ENCODE results near the gene SELENOO.

Gene SELENOO

GRCh38 chr22:50183141-50183971 lies 17.5 kb upstream of the SELENOO start:
- H3K27me3 ChIP-seq (ENCODE audit: control insufficient read depth, insufficient read depth, low read length) = peaks cover 4% of the 10 kb centered on the region
- H3K9ac ChIP-seq (ENCODE audit: low read length) = no peak overlapping the region
- no peaks in the 10 kb centered on the region for H3K36me3 ChIP-seq (ENCODE audit: control insufficient read depth, insufficient read depth, low read length)
- no peak overlapping the region for H3K4me3 ChIP-seq (ENCODE audit: low read length)
- H3K4me1 ChIP-seq (ENCODE audit: control insufficient read depth, insufficient read depth, low read length) = peaks cover 43% of the 10 kb centered on the region
- no peaks in the 10 kb centered on the region for H3K9me3 ChIP-seq (ENCODE audit: control insufficient read depth, low read length)

- Histone ChIP-seq H3K9me3 (ENCODE audit: control insufficient read depth, low read length) (no peaks in the 10 kb centered on the region), H3K27me3 (ENCODE audit: control insufficient read depth, insufficient read depth, low read length) (no peaks in the 10 kb centered on the region), H3K36me3 (ENCODE audit: control insufficient read depth, insufficient read depth, low read length) (no peaks in the 10 kb centered on the region), H3K4me3 (ENCODE audit: low read length) (no peak overlapping the region), H3K9ac (ENCODE audit: low read length) (no peak overlapping the region), H3K4me1 (ENCODE audit: control insufficient read depth, insufficient read depth, low read length) (peaks cover 51% of the 10 kb centered on the region)
Measured at GRCh38 chr22:50184004-50184901, 16.6 kb upstream of the SELENOO start.

- H3K9me3 ChIP-seq (ENCODE audit: control insufficient read depth, low read length) = no peaks in the 10 kb centered on the region
- no peak overlapping the region for H3K4me3 ChIP-seq (ENCODE audit: low read length)
- H3K9ac ChIP-seq (ENCODE audit: low read length) = peak overlapping the region; percentile 69
- no peaks in the 10 kb centered on the region for H3K27me3 ChIP-seq (ENCODE audit: control insufficient read depth, insufficient read depth, low read length)
- H3K4me1 ChIP-seq (ENCODE audit: control insufficient read depth, insufficient read depth, low read length) = peaks cover 58% of the 10 kb centered on the region
- no peaks in the 10 kb centered on the region for H3K36me3 ChIP-seq (ENCODE audit: control insufficient read depth, insufficient read depth, low read length)
Measured at GRCh38 chr22:50184902-50185374, 15.9 kb upstream of the SELENOO start.

GRCh38 chr22:50185375-50186087 lies 15.3 kb upstream of the SELENOO start, which contains the start of gene TRABD:
TSS of gene TRABD (plus strand) at chr22:50185913. CDS start at chr22:50193061, 7,148 bp downstream.
- H3K9me3 ChIP-seq (ENCODE audit: control insufficient read depth, low read length) = no peaks in the 10 kb centered on the region
- H3K36me3 ChIP-seq (ENCODE audit: control insufficient read depth, insufficient read depth, low read length) = no peaks in the 10 kb centered on the region
- peak within 1 kb of the TSS; percentile 69 for H3K9ac ChIP-seq (ENCODE audit: low read length)
- H3K27me3 ChIP-seq (ENCODE audit: control insufficient read depth, insufficient read depth, low read length) = no peaks in the 10 kb centered on the region
- H3K4me3 ChIP-seq (ENCODE audit: low read length) = peak within 1 kb of the TSS; percentile 18
- peaks cover 64% of the 10 kb centered on the region for H3K4me1 ChIP-seq (ENCODE audit: control insufficient read depth, insufficient read depth, low read length)

GRCh38 chr22:50186181-50186714 lies 14.6 kb upstream of the SELENOO start:
- Histone ChIP-seq H3K4me3 (ENCODE audit: low read length) (peak overlapping the region; percentile 18), H3K9me3 (ENCODE audit: control insufficient read depth, low read length) (no peaks in the 10 kb centered on the region), H3K36me3 (ENCODE audit: control insufficient read depth, insufficient read depth, low read length) (no peaks in the 10 kb centered on the region), H3K9ac (ENCODE audit: low read length) (peak overlapping the region; percentile 61), H3K27me3 (ENCODE audit: control insufficient read depth, insufficient read depth, low read length) (no peaks in the 10 kb centered on the region), H3K4me1 (ENCODE audit: control insufficient read depth, insufficient read depth, low read length) (peaks cover 71% of the 10 kb centered on the region)

GRCh38 chr22:50186761-50187523 lies 13.9 kb upstream of the SELENOO start:
- H3K4me1 ChIP-seq (ENCODE audit: control insufficient read depth, insufficient read depth, low read length) = peaks cover 78% of the 10 kb centered on the region

GRCh38 chr22:50188356-50188755 lies 12.5 kb upstream of the SELENOO start:
- H3K9ac ChIP-seq (ENCODE audit: low read length) = no peak overlapping the region
- H3K4me3 ChIP-seq (ENCODE audit: low read length) = no peak overlapping the region
- peaks cover 78% of the 10 kb centered on the region for H3K4me1 ChIP-seq (ENCODE audit: control insufficient read depth, insufficient read depth, low read length)

More at GRCh38 chr22:50186761-50187523, 13.9 kb upstream of the SELENOO start:
- H3K27me3 ChIP-seq (ENCODE audit: control insufficient read depth, insufficient read depth, low read length) = no peaks in the 10 kb centered on the region
- H3K36me3 ChIP-seq (ENCODE audit: control insufficient read depth, insufficient read depth, low read length) = no peaks in the 10 kb centered on the region
- H3K4me3 ChIP-seq (ENCODE audit: low read length) = peak overlapping the region; percentile 18
- no peaks in the 10 kb centered on the region for H3K9me3 ChIP-seq (ENCODE audit: control insufficient read depth, low read length)
- H3K9ac ChIP-seq (ENCODE audit: low read length) = peak overlapping the region; percentile 61

GRCh38 chr22:50189184-50189848 lies 11.5 kb upstream of the SELENOO start:
- Histone ChIP-seq H3K9ac (ENCODE audit: low read length) (peak overlapping the region; percentile 82), H3K4me3 (ENCODE audit: low read length) (no peak overlapping the region), H3K36me3 (ENCODE audit: control insufficient read depth, insufficient read depth, low read length) (peaks cover 2% of the 10 kb centered on the region), H3K9me3 (ENCODE audit: control insufficient read depth, low read length) (no peaks in the 10 kb centered on the region), H3K4me1 (ENCODE audit: control insufficient read depth, insufficient read depth, low read length) (peaks cover 69% of the 10 kb centered on the region), H3K27me3 (ENCODE audit: control insufficient read depth, insufficient read depth, low read length) (no peaks in the 10 kb centered on the region)

More at GRCh38 chr22:50188356-50188755, 12.5 kb upstream of the SELENOO start:
- H3K36me3 ChIP-seq (ENCODE audit: control insufficient read depth, insufficient read depth, low read length) = no peaks in the 10 kb centered on the region
- H3K27me3 ChIP-seq (ENCODE audit: control insufficient read depth, insufficient read depth, low read length) = no peaks in the 10 kb centered on the region
- no peaks in the 10 kb centered on the region for H3K9me3 ChIP-seq (ENCODE audit: control insufficient read depth, low read length)

GRCh38 chr22:50189849-50190181 lies 11.0 kb upstream of the SELENOO start:
- peaks cover 66% of the 10 kb centered on the region for H3K4me1 ChIP-seq (ENCODE audit: control insufficient read depth, insufficient read depth, low read length)

GRCh38 chr22:50190182-50190940 lies 10.4 kb upstream of the SELENOO start:
- Histone ChIP-seq H3K4me1 (ENCODE audit: control insufficient read depth, insufficient read depth, low read length) (peaks cover 61% of the 10 kb centered on the region), H3K9me3 (ENCODE audit: control insufficient read depth, low read length) (no peaks in the 10 kb centered on the region), H3K9ac (ENCODE audit: low read length) (peak overlapping the region; percentile 82), H3K36me3 (ENCODE audit: control insufficient read depth, insufficient read depth, low read length) (peaks cover 8% of the 10 kb centered on the region), H3K27me3 (ENCODE audit: control insufficient read depth, insufficient read depth, low read length) (no peaks in the 10 kb centered on the region), H3K4me3 (ENCODE audit: low read length) (peak overlapping the region; percentile 61)

More at GRCh38 chr22:50189849-50190181, 11.0 kb upstream of the SELENOO start:
- no peaks in the 10 kb centered on the region for H3K9me3 ChIP-seq (ENCODE audit: control insufficient read depth, low read length)
- H3K9ac ChIP-seq (ENCODE audit: low read length) = peak overlapping the region; percentile 82
- H3K36me3 ChIP-seq (ENCODE audit: control insufficient read depth, insufficient read depth, low read length) = peaks cover 7% of the 10 kb centered on the region
- H3K4me3 ChIP-seq (ENCODE audit: low read length) = peak overlapping the region; percentile 61
- H3K27me3 ChIP-seq (ENCODE audit: control insufficient read depth, insufficient read depth, low read length) = no peaks in the 10 kb centered on the region

Measured in mucosa of stomach (tissue), 1 donor.